LNCaP clone FGC (cell line): ENCODE results near the gene KCNJ11.

Source experiments
- DNase-seq: peaks from one replicate; pipeline ENCODE4 v3.0.0-alpha.2; 2011; ENCODE audit warnings: low read depth
- H3K4me3 ChIP-seq: 2 replicates; pipeline ENCODE4 v1.5.1; 2011; ENCODE audit warnings: mild to moderate bottlenecking, low read depth, low read length, control low read depth
- CTCF ChIP-seq: IDR thresholded peaks from 2 replicates; pipeline ENCODE4 v1.5.1; 2012; ENCODE audit warnings: mild to moderate bottlenecking; ENCODE audit not compliant: control insufficient read depth, insufficient read depth; ENCODE audit errors: extremely low read depth

KCNJ11 gene

DNA sequence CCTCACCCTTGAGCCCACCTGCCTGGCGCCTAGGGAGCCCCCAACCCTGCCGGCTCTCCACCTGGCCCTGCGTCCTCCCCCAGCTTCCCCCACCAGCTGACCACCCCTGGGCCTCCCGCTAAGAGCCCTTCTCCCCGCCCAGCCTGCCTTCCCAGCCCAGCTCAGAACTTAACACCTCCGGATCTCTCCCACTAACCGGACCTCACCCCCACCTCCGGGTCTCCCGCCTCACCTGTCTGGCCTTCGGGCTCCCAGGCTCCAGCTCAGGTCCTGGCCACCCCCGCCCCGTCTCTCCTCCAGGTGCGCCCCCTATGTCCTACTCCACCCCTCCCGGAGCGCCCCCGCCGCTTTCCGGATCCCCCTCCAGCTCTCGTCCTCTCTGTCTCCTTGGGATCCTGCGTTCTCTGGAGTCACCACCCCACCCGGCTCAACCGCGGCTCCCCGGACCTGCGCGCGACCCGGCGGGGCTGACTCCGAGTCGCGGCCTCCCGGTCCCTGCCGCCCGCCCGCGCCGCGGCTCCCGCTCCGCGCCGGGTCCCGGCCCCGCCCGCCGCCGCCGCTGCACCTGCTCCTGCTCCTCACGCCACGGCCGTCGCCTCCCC is at the start of gene KCNJ11:
Gene KCNJ11 (minus strand): TSS at position 51 of the 602 bp plus-strand sequence. CDS start 568 bp downstream, outside the sequence.
- DNase-seq, result no peak
- H3K4me3 ChIP-seq, result peak within 1 kb of the TSS; percentile 58
- TF ChIP-seq CTCF, result 0 out of 2 replicates have a peak, but pooled peaks have one; percentile 3

- H3K4me3 ChIP-seq, result no peak overlapping the region
- no peak for TF ChIP-seq CTCF
- no peak for DNase-seq
Observed at GRCh38 chr11:17437366-17437765, 48.9 kb upstream of the KCNJ11 start.

DNA sequence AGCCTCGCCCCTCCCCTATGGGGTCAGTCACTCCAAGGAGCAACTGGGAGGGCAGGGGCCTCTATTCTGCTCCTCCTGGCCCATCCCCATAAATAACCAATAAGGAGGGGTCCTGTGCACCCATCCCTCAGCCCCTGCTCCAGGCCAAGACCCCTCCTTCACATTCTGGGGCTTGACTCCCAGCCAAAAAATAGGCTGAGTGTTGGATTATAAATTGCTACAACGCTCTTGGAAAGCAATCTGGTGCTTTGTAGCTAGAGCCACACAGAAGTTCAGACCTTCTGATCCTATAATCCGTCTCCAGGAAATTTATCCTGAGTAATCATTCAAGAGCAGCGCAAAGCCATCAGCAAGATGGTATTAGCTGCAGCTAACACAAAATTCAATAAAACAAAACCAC is 45.6 kb upstream of the KCNJ11 start:
- no peak for TF ChIP-seq CTCF
- no peak for DNase-seq
- H3K4me3 ChIP-seq, result no peak overlapping the region

GRCh38 chr11:17432002-17432401 is 43.5 kb upstream of the KCNJ11 start:
- no peak for DNase-seq
- H3K4me3 ChIP-seq, result no peak overlapping the region

GRCh38 chr11:17431139-17431538 is 42.7 kb upstream of the KCNJ11 start:
- no peak for DNase-seq
- no peak for TF ChIP-seq CTCF
- no peak overlapping the region for H3K4me3 ChIP-seq

More at GRCh38 chr11:17432002-17432401, 43.5 kb upstream of the KCNJ11 start:
- TF ChIP-seq CTCF, result no peak

DNA sequence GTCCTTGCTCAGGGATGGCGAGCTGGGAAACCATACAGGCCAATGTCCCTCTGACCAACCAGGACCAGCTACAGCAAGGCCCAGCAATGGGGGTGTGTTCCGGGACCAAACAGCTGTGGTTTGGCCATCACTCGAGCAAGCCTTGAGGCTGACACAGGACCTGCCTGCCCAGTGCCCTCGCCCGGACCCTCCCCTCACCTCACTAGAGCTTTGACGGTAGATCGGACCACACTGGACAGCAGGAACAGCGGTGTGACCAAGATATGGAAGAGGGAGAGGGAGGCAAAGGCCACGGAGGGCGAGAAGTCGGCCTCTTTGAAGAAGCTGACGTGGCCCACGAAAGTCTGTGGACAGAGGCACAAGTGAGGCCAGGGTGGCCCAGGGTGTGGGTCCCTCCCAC is 42.2 kb upstream of the KCNJ11 start:
- DNase-seq, result no peak
- TF ChIP-seq CTCF, result no peak
- no peak overlapping the region for H3K4me3 ChIP-seq

DNA sequence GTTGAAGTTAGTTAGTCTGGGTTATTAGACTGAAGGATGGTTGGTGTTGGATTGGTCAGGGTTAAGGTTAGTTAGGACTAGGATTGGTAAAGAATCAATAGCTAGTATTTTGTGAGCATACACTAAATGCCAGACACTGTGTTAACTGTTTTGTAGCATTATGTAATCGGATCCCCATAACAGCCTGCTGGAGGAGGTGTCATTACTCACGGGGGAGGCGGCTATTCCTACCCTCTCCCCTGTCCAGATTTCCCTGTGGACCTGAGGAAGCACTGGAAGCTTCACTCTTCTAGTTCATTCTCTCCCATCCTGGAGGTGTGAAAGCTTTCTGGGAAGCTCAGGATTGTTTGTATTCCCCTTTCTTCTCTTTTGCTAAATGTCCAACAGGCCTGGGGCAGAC is 40.5 kb upstream of the KCNJ11 start:
- no peak overlapping the region for H3K4me3 ChIP-seq
- no peak for DNase-seq
- TF ChIP-seq CTCF, result no peak
